Amniotic epithelial cell (primary cell): ENCODE results near the gene CIAO3.

Experiments
- DNase-seq: peaks from one replicate; pipeline ENCODE4 v3.0.0-alpha.2; 2010; ENCODE audit warnings: low read depth

The CIAO3 gene

DNA sequence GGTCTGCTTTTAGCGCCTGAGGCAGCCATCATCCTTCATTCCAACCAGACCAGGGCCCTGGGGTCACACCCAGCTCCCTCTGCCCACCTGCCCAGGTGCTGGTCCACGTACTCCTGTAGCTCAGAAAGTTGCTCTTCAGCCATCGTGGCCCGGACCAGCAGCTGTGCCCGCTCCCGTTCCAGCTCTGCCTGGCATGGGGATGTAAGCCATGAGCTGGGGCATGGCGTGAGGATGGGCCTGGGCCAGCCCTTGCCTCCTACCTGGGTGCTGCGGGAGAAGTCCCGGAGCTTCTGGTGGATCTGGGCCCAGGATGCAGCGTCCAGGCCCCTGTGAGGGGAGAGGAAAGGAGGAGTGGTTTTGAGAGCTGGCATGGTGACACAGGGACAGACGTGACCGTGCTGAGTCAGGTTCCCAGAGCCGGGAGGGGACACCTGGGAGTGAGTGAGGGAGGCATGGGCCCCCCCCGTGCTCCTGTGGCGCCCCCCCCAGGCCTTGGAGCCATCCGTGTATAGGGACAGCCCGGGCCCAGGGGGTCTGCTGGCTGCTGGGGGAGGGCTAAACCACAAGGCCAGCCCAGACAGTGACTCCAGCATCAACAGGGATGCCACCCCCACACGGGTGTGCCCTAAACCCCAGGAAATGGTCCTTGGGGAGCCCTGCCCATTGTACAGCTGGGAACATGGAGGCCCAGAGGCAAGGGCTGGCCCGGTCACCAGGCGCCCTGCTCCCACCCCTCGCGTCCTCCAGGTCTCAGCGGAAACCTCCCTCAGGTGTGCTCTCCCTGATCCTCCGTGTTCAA, 17.8 kb downstream of the CIAO3 start:
- no peak for DNase-seq

DNA sequence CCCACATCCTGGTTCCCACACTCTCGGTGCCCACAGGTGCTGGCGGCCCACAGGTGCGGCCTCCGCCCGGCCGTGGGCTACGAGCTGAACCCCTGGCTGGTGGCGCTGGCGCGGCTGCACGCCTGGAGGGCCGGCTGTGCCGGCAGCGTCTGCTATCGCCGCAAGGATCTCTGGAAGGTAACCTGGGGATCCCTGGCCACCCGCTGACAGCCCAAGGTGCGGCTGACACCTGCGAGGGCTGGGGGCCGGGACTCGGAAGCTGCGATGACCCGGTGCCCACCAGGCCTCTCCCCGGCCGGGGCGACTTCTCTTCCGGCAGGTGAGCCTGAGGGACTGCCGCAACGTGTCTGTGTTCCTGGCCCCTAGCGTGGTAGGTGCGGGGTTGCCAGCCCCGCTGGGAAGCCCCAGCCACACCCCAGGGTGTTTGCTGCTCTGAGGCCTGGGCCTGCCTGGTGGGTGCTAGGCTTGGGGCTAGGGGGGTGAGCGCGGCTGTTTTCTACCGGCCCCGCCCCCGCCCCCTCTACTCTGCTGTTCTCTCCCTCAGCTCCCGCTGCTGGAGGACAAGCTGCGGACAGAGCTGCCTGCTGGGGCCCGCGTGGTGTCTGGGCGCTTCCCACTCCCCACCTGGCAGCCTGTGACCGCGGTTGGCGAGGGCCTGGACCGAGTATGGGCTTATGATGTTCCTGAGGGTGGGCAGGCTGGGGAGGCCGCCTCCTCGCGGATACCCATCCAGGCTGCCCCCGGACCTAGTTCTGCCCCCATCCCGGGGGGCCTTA, 18.8 kb downstream of the CIAO3 start:
- DNase-seq, result no peak

DNA sequence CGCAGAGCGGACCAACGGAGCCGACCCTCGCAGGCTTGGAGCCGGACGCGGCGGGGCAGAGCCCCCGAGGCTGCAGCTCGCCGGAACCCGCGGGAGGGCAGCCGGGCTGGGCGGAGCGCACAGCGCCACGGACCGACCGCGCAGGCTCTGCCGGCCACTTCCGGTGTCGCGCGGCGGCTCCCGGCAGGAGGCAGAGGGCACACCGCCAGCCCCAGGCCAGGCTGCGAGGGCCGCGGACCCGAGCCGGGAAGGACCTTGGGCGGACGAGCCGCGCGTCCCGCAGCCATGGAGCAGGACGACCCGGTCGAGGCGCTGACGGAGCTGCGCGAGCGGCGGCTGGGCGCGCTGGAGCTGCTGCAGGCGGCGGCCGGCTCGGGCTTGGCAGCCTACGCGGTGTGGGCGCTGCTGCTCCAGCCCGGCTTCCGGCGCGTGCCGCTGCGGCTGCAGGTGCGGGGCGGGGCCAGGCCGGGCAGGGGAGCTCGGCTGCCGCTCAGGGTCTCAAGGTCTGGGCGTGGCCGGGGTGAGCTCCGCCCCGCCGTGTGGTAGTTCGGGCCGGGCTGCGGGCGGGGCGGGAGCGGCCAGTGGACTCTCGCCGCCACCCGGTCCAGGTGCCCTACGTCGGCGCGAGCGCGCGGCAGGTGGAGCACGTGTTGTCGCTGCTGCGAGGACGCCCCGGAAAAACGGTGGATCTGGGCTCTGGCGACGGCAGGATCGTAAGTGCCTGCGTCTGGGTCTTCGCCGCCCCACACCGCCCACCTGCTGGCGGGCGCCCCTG, 19.6 kb downstream of the CIAO3 start, which contains the start of gene ANTKMT:
ANTKMT (plus strand) TSS at position 157 of the 775 bp plus-strand sequence; CDS start at position 286, 129 bp downstream.
- peak; percentile 61 for DNase-seq

DNA sequence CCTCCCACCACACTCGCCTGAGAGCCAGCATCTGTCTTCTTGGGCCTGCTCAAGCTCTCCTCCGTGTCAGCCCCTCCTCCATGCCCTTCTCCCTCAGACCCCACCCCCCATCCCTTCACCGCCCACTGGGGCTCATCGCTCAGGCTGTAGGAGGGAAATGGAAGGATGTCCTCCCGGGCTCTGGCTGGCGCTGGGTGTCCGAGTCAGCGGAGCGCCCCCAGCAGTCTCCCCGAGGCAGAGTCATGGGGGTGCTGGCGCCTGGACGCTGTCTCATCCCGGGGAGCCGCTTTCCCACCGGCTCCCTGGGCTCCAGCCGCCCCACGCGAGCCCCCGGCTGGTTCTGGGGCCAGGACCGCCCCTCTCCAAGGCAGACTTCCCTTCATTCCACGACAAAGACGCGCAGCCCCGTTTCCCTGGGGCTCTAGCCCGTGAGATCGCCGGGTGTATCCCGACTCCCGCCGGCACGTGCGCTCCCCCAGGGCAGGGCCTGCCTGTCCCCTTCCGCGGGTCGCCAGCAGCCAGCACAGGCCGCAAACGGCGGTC, 20.3 kb downstream of the CIAO3 start:
- DNase-seq, result peak; percentile 84

DNA sequence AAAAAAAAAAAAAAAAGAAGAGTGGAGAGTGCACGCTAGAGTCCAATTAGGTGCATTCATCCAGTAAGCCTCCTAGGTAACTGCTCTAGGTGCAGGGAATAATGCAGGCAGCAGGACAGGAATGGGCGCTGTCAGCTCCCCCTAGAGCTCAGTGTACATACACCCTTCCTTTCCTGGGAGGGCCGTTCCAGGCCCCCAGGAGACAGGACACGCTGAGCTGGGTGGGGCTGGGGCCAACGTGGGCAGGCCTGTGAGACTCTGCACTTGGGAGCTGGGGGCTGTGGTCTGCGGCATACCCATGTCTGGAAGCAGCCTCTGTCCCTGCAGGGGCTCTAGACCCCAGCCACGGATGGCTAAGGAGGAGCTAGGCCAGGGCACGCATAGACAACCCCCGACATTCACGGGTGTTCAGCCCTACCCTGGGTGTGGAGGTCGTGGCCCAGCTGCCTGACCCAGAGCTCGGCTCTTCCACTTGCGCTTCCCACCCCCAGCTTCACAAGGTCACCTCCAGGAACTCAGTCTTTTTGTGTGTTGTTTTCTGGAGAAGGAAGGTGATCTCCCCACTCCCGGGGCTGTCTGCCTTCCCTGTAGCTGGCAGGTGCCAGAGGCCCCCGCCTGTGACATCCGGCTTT, 20.9 kb downstream of the CIAO3 start:
- no peak for DNase-seq

DNA sequence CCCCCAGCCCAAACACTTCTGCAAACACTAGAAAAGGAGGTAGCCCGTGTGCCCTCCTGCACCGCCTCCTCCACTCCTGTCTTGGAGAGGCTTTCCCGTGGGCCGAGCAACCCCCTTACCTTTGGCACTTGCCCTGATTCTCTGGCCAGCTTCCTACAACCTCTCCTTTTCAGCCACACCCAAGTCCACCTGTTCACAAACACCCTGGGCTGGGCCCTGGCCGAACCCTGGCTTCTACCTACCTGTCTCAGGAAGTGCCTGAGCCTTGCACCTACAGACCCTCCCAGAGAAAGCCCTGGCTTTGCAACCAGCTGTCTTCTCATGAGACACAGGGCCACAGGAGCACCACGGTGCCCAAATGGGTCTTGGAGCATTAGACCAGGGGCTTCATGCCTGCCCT, 21.9 kb downstream of the CIAO3 start:
- no peak for DNase-seq

DNA sequence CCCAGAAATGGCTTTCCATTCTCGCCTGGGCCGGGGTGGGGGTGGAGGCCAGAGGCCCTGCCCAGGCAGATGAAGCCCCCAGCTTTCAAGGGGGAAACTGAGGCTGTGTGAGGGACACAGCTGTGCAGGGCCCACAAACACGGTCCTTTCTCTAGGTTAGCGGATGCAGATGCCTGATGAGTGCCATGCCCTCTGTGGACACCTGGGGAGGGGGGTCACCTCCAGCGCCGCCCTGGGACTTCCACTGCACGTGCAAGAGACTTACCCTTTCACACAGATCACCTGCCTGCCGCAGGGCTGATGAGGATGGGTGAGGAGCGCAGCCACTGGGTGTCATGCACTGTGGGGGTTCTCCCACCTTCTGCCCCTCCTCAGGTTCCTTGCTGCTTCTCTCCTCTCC, 22.4 kb downstream of the CIAO3 start:
- no peak for DNase-seq

DNA sequence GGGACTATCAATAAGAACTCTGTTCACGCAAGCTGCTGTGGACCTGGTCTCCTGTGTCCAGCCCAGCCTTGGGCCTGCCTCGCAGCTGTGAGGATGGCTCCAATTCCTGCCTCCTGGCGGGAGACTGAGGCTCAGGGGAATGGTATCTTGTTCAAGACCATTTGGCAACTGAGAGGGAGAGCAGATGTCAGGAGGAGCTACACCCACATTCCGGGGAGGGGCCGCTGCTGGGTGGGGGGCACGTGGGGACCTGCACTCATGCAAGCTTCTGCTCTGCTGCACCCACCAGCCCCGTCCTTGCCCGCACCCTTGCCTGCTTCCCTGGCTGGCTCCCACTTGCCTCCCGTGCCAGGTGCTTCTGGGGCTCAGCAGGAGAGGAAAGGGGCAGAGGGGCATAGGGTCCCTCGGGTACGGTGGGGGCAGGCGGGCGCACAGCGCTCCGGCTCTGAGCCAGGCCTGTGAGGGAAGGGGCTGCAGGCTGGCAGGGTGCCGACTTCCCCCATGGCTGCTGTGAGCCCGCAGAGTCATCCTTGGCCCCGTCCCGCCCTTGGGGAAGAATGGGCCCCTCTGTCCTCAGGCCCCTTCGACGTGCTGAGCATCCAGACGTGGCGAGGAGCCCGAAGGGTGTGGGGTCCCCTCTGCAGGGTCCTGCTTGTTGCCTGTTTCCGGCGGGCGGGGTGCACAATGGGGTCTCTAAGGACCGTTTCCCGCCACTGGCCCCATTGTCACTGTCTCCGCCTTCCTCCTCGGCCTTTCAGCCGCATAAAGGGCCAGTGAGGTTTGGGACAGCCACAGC, 23.1 kb downstream of the CIAO3 start:
- no peak for DNase-seq

DNA sequence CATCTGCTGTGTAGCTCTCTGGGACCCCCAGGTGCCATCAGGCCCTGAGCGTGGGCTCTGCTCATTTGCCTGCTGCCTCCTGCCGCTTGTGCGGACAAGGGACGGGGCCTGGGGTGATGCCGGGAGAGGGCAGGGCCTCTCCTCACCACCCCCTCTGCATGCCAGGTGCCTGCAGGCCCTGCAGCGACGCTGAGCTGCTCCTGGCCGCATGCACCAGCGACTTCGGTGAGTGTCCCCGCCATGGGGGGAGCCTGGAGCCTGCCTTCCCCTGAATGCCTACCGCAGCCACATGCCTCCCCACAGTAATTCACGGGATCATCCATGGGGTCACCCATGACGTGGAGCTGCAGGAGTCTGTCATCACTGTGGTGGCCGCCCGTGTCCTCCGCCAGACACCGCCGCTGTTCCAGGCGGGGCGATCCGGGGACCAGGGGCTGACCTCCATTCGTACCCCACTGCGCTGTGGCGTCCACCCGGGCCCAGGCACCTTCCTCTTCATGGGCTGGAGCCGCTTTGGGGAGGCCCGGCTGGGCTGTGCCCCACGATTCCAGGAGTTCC, 23.9 kb downstream of the CIAO3 start:
- no peak for DNase-seq

DNA sequence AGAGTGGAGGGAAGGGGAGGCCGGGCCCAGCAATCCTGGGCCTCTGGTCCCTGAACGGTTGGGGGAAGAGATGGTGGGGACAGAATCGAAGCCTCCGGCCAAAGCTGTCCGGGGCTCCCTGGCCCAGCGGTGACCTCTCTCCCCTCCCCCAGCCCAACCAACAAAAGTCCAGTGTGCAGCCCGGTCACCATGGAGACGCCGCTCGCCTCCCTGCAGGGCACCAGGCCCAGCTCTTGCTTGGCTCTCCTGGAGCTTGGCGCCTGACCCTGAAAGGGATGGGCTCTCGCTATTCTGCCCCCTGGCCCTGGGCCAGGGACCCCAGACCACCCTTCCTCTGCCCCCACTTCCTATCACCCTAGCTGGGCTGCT, 24.6 kb downstream of the CIAO3 start:
- peak; percentile 42 for DNase-seq

DNA sequence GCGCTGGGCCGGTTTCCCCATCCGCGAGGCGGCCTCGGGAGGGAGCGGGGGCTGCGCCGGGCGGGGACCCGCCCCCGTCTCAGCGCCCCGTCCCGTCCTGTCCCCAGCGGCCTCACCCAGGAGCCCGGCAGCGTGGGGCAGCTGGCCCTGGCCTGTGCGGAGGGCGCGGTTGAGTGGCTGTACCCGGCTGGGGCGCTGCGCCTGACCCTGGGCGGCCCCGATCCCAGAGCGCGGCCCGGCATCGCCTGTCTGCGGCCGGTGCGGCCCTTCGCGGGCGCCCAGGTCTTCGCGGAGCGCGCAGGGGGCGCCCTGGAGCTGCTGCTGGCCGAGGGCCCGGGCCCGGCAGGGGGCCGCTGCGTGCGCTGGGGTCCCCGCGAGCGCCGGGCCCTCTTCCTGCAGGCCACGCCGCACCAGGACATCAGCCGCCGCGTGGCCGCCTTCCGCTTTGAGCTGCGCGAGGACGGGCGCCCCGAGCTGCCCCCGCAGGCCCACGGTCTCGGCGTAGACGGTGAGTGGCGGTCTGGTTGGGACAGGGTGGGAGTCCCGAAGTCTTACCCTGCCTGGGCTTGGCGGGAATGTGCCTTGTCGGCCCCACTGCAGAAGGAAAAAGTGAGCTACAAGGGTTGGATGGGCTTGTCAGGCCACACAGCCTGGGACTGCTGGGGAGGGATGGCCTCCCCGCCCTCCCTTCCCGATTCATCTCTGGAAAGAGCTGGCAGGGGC, 25.2 kb downstream of the CIAO3 start:
- DNase-seq, result no peak

DNA sequence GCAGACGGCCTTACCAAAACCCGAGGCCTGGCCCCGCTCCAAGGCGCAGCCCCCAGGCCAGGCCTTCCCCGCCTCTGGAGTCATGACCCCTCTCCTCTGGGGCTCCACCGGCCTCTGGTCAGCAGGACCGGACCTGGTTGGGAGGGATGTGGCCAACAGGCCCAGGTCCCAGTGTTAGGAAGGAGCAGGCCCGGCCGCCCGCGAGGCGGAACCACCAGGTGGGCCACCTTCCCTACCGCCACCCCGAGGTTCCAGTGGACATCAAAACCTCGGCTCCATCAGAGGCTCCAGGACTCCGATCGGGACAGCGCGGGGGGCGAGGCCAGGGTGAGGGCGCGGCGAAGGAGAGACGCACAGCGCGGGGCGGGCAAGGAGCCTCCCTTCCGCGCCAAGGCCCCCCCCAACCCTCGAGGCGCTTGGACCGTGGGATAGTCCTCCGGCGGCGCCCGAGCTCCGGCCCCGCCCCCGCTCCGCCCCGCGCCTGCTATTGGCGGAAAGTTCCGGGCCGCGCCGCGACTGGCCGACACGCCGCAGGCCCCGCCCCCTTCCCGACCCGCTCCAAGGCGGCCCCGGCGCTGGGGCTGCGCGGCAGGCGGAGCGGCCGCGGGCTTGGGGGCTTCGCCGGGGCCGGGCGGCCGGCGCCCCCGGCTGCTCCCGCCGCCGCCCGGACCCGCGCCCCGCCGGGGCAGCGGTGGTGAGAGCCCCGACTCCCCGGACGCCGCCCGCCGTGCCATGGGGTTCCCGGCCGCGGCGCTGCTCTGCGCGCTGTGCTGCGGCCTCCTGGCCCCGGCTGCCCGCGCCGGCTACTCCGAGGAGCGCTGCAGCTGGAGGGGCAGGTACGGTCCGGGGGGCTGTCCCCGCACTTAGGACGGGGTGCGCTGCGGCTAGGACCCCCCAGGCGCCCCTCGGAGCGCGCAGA, 26.0 kb downstream of the CIAO3 start, which contains the start of gene METRN:
METRN (plus strand) TSS at position 561 of the 919 bp plus-strand sequence; CDS start at position 733, 172 bp downstream.
- peak; percentile 74 for DNase-seq

DNA sequence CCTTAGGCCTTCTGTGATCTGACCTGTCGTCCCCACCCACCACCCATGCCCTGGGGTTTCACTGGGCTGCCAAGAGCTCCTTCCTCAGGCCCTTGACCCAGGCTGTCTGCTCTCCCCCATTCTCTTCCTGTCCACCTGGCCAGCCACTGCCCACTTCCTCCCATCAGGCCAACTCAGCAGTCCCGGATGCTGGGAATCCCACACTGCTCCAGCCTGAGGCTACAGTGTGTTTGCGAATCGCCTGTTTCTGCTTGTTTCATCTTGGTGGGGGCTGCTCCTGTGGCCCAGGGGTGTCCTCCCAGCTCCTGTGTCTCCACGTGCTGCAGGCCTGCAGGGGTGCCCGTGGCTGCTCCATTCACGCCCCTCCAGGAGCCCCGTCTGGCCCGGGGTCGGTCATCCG, 26.7 kb downstream of the CIAO3 start:
- DNase-seq, result no peak

DNA sequence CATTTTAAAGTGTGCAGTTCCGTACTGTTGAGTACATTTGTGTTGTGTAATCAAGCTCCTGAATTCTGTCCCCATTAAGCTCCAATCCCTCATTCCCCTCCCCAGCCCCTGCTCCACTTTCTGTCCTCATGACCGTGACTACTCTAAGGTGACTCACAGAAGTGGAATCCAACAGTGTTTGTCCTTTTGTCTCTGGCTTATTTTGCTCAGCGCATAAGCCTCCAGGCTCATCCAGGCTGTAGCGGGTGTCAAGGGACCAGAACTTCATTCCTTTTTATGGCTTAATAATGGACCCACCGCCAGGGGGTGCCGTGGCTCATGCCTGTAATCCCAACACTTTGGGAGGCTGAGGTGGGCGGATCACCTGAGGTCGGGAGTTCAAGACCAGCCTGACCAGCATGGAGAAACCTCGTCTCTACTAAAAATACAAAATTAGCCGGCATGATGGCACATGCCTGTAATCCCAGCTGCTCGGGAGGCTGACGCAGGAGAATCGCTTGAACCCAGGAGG, 28.0 kb downstream of the CIAO3 start:
- DNase-seq, result peak; percentile 95

DNA sequence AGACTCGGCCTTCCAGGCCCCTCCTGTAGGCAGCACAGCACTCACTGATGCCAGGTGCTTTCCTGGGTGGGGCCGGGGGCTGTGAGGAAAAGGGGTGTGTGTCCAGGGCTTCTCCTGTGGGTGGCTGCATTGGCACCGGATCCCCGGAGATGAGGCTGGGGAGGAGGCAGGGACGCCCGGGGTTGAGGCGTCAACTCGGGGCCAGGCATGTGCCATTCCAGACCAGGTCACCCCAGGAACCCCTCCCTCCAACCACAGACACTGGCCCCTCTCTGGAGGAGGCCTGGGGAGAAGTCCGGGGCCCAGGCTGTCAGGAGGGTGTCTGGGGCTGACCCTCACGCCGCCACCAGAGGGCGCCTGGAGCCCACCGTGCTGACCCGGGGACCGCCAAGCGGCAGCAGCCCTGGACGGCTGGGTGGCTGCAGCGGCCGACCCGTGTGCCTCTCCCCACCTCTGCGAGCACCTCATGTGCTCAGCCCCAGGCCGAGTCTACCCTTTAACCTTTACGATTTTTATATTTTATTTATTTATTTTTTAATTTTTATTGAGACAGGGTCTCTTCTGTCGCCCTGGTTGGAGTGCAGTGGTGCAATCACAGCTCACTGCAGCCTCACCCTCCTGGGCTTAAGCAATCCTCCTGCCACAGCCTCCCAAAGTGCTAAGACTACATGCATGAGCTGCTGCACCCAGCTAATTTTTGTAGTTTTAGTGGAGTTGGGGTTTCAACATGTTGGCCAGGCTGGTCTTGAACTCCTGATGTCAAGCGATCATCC, 29.1 kb downstream of the CIAO3 start:
- DNase-seq, result peak; percentile 42

DNA sequence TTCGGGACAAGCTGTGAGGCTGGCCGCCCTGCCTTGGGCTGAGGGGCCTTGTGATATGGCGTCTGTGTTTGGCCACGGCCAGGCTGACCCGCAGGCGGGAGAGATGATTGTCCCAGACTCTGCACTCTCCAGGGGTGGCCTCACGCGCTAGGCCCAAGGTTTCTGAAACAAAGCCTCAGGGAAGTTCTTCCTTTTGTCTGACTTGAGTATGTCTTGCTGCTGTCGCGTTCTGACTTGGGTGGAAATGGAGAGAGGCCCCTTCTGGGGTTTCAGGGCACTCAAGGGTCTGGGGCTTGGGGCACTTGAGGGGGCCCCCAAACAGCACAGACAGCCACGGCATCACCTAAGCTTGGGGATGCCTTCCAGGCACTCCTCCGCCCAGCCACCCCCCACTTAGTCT, 29.7 kb downstream of the CIAO3 start:
- DNase-seq, result no peak

DNA sequence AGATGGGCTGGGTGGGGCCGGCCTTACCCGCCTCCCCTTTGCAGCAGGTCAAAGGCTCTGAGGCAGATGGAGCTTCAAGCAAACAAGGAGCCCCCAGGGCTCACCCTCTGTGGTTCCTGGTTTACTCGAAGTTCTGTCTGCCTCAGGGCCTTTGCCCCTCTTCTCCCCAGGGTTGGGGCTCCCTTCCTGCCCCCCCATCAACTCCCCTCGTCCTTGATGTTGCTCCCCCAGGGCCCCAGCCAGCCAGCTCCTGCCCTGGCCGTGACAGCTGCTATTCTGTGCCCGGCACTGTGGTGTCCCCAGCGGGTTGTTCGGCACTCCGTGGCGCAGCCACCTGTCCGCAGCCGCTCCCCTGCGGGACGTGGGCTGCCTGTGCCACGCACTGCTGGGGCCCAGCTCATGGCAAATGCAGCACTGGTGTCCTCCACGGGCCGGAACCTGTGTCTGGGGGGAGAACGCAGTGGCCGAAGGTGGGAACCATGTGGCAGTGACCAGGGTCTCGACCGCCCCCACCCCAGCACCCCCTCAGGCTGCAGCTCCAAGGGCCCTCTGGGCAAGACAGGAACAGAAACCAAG, 30.2 kb downstream of the CIAO3 start:
- DNase-seq, result no peak
